ENCODE results near the gene RASL10B.

Gene RASL10B

GRCh38 chr17:35766903-35767510 is 35.6 kb downstream of the RASL10B start:
- H3K36me3 ChIP-seq, result no peaks in the 10 kb centered on the region
- no peak for TF ChIP-seq CTCF (IDR thresholded peaks at IDR 0.05)
- peaks cover 8 to 10% of the 10 kb centered on the region in 2 experiments for H3K4me1 ChIP-seq (ENCODE audit: control insufficient read depth in 1 of 2, insufficient read depth in 1 of 2, low read depth in 1 of 2, low read length in 1 of 2)
- peaks cover 44% of the 10 kb centered on the region for H3K27me3 ChIP-seq
- no peak overlapping the region for H3K27ac ChIP-seq
- H3K4me3 ChIP-seq (ENCODE audit: low read depth in 1 of 2, low read length in 1 of 2), result no peak overlapping the region
- no peaks in the 10 kb centered on the region for H3K9me3 ChIP-seq

DNA sequence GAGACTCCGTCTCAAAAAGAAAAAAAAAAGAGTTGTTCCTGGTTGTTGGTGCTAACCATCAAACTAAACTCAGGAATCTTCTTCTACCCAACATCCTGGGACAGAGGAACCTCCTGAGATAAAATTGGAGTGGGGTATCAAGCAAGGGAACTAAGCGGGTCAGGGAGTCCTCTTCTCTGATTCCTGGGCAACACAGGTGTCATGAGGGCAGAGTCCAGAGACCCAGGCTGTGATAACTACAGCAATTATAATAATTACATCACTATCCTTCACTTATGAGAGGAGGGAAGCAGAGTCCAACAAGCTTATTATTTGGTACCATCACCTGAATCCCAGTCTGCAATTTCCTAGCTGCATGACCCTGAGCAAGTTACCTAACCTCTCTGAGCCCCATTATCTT is 37.4 kb downstream of the RASL10B start:
- Histone ChIP-seq H3K27me3 (peaks cover 51% of the 10 kb centered on the region), H3K4me3 (ENCODE audit: low read depth in 1 of 2, low read length in 1 of 2) (no peak overlapping the region), H3K9me3 (no peaks in the 10 kb centered on the region), H3K36me3 (no peaks in the 10 kb centered on the region), H3K4me1 (ENCODE audit: control insufficient read depth in 1 of 2, insufficient read depth in 1 of 2, low read depth in 1 of 2, low read length in 1 of 2) (peaks cover 8 to 10% of the 10 kb centered on the region in 2 experiments), H3K27ac (no peak overlapping the region)
- no peak for TF ChIP-seq CTCF (IDR thresholded peaks at IDR 0.05)

- Histone ChIP-seq H3K4me3 (ENCODE audit: low read depth in 1 of 2, low read length in 1 of 2) (no peak overlapping the region), H3K27ac (no peak overlapping the region), H3K9me3 (no peaks in the 10 kb centered on the region), H3K27me3 (peaks cover 49% of the 10 kb centered on the region), H3K4me1 (ENCODE audit: control insufficient read depth in 1 of 2, insufficient read depth in 1 of 2, low read depth in 1 of 2, low read length in 1 of 2) (no peaks in the 10 kb centered on the region), H3K36me3 (no peaks in the 10 kb centered on the region)
- no peak for TF ChIP-seq CTCF (IDR thresholded peaks at IDR 0.05)
These were observed 38.6 kb downstream of the RASL10B start for GRCh38 chr17:35769895-35770486.

DNA sequence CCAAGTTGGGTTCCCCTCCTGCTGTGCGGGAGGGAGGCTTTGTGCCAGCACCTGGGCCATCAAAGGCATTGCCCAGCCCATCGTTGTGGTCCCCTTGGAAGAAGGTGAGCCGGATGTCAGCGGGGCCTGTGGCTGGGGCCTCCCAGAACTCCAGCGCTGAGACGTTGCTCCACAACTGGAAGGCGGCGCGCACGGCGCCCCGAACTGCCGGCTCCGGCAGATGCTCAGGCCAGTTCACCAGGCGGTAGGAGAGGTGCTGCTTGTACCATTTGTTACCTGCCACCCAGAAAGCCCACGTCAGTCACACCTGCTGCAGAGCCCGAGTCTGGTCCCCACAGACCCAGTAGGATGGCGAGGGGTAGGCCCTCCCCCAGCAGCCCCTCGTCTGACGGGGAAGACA is 41.7 kb downstream of the RASL10B start:
- Histone ChIP-seq H3K27ac (no peak overlapping the region), H3K27me3 (peaks cover 55% of the 10 kb centered on the region), H3K4me3 (ENCODE audit: low read depth in 1 of 2, low read length in 1 of 2) (no peak overlapping the region), H3K9me3 (no peaks in the 10 kb centered on the region), H3K36me3 (no peaks in the 10 kb centered on the region), H3K4me1 (ENCODE audit: control insufficient read depth in 1 of 2, insufficient read depth in 1 of 2, low read depth in 1 of 2, low read length in 1 of 2) (no peaks in the 10 kb centered on the region)
- no peak for TF ChIP-seq CTCF (IDR thresholded peaks at IDR 0.05)

GRCh38 chr17:35773679-35774425 is 42.4 kb downstream of the RASL10B start:
- no peak for TF ChIP-seq CTCF (IDR thresholded peaks at IDR 0.05)
- H3K27me3 ChIP-seq, result peaks cover 62% of the 10 kb centered on the region
- no peaks in the 10 kb centered on the region for H3K36me3 ChIP-seq
- H3K4me3 ChIP-seq (ENCODE audit: low read depth in 1 of 2, low read length in 1 of 2), result no peak overlapping the region
- no peaks in the 10 kb centered on the region for H3K4me1 ChIP-seq (ENCODE audit: control insufficient read depth in 1 of 2, insufficient read depth in 1 of 2, low read depth in 1 of 2, low read length in 1 of 2)
- no peaks in the 10 kb centered on the region for H3K9me3 ChIP-seq
- H3K27ac ChIP-seq, result no peak overlapping the region

Data from neutrophil (primary cell).